HepG2 (cell line): ENCODE results near the gene COPS6. TPM values are rescaled to one million over a fixed set of nuclear protein-coding genes. Genes with fewer than 3 reads are reported as not detected.

Source experiments
- ATAC-seq: fragments of 200-7000 bp; cut with Tn5 transposase; 3 replicates; pipeline ENCODE4 v1.9.1; 2020; ENCODE audit warnings: mild to moderate bottlenecking, moderate library complexity
- BruUV-seq: library from RNA; stranded (reverse); fragments of 400-500 nt; replicated peaks from 2 replicates; lab custom pipeline; 2021; lab: Mats Ljungman, UMichigan
- CTCF ChIA-PET: fragments of 300-600 bp; formaldehyde crosslinking; extraction: SDS; loops from one replicate; lab custom pipeline; 2021; ENCODE audit warnings: low total read pairs, inconsistent platforms, low intra/inter-chr PET ratio; lab: Yijun Ruan, JAX
- POLR2A ChIA-PET: fragments of 350-600 bp; sonication (Branson Sonifier 250); formaldehyde crosslinking; loops from one replicate; lab custom pipeline; 2020; ENCODE audit warnings: antibody characterized with exemption, inconsistent platforms; lab: Yijun Ruan, JAX
- DNase-seq: peaks from one replicate; pipeline ENCODE4 v3.0.0-alpha.2; 2015; ENCODE audit warnings: low spot score
- FAIRE-seq: peaks from 3 replicates; lab custom pipeline; 2011; peaks lifted over from hg19 to GRCh38; lab: Jason Lieb, UNC
- H2AFZ ChIP-seq: one replicate; pipeline ENCODE4 v1.6.1; 2011; ENCODE audit warnings: low read length, inconsistent platforms
- H3K27ac ChIP-seq: fragments of 300-600 bp; 3 replicates; pipeline ENCODE4 v1.8.0; 2011; ENCODE audit warnings: mixed run types, mild to moderate bottlenecking, mixed read lengths, low read length, inconsistent platforms; ENCODE audit not compliant: insufficient read depth; ENCODE audit errors: extremely low read length
- H3K27me3 ChIP-seq, 2 experiments: fragments of 200-600 bp in 1 of 2; 2 replicates in 1 of 2; 3 replicates in 1 of 2; pipeline versions ENCODE4 v1.6.0 to v1.8.0; 2011; ENCODE audit warnings: low read length in 2 of 2, mild to moderate bottlenecking in 2 of 2, moderate library complexity in 2 of 2, inconsistent platforms in 1 of 2; ENCODE audit not compliant: insufficient read depth in 2 of 2, control insufficient read depth in 1 of 2
- H3K36me3 ChIP-seq, 2 experiments: fragments of 200-600 bp in 1 of 2; replicated peaks in 1 of 2; 2 replicates in 1 of 2; 3 replicates in 1 of 2; pipeline versions ENCODE4 v1.5.1 to v1.8.0; 2011; ENCODE audit warnings: low read length in 2 of 2, inconsistent platforms in 1 of 2; ENCODE audit not compliant: insufficient read depth in 2 of 2, control insufficient read depth in 1 of 2
- H3K4me1 ChIP-seq: 2 replicates; pipeline ENCODE4 v1.5.1; 2012; ENCODE audit warnings: low read length, inconsistent platforms; ENCODE audit not compliant: insufficient read depth
- H3K4me2 ChIP-seq: 2 replicates; pipeline ENCODE4 v1.6.0; 2011; ENCODE audit warnings: low read depth, low read length, inconsistent platforms
- H3K4me3 ChIP-seq, 3 experiments: fragments of 200-600 bp in 1 of 3; sonication (generic), shearing (Covaris generic) in 1 of 3; replicated peaks in 1 of 3; 2 replicates each; pipeline ENCODE4 v1.5.1; 2011 to 2016; ENCODE audit warnings: low read length in 3 of 3, inconsistent platforms in 2 of 3, low read depth in 2 of 3, mild to moderate bottlenecking in 2 of 3, control low read depth in 1 of 3, mixed read lengths in 1 of 3; ENCODE audit not compliant: insufficient read depth in 1 of 3
- H3K79me2 ChIP-seq: one replicate; pipeline ENCODE4 v1.6.1; 2011; ENCODE audit warnings: low read length, inconsistent platforms; ENCODE audit not compliant: insufficient read depth
- H3K9ac ChIP-seq: 2 replicates; pipeline ENCODE4 v1.6.0; 2011; ENCODE audit warnings: mild to moderate bottlenecking, low read depth, low read length, inconsistent platforms; ENCODE audit not compliant: insufficient read depth
- H3K9me3 ChIP-seq: 2 replicates; pipeline ENCODE4 v1.5.1; 2012; ENCODE audit warnings: mild to moderate bottlenecking, low read length
- H4K20me1 ChIP-seq: 2 replicates; pipeline ENCODE4 v1.6.0; 2011; ENCODE audit warnings: inconsistent platforms, mild to moderate bottlenecking, low read length, moderate library complexity; ENCODE audit not compliant: insufficient read depth
- HMG20B ChIP-seq: conservative IDR thresholded peaks from 2 replicates; pipeline ENCODE4 v1.6.1; 2016; ENCODE audit warnings: missing genetic modification reagents, missing compliant biosample characterization
- IKZF4 ChIP-seq: sonication (generic); formaldehyde crosslinking; IDR thresholded peaks from 2 replicates; pipeline ENCODE4 v1.5.1; 2020; ENCODE audit warnings: borderline replicate concordance, mild to moderate bottlenecking, low read depth, missing genetic modification reagents; ENCODE audit errors: not compliant biosample characterization
- NFE2L2 ChIP-seq: fragments of 150-350 bp; IDR thresholded peaks from 2 replicates; pipeline ENCODE4 v1.6.1; 2014; ENCODE audit warnings: low read length
- POLR2A ChIP-seq, 2 experiments: IDR thresholded peaks; 2 replicates each; pipeline ENCODE4 v1.6.1; 2011; ENCODE audit warnings: low read depth in 2 of 2, low read length in 2 of 2, mild to moderate bottlenecking in 1 of 2, moderate library complexity in 1 of 2; ENCODE audit not compliant: insufficient read depth in 1 of 2
- POLR2G ChIP-seq: fragments of 200-400 bp; formaldehyde crosslinking; IDR thresholded peaks from 2 replicates; pipeline ENCODE4 v1.6.1; 2018; ENCODE audit warnings: mild to moderate bottlenecking, low read depth, low read length, moderate library complexity
- RBFOX2 ChIP-seq: fragments of 200-400 bp; formaldehyde crosslinking; IDR thresholded peaks from 2 replicates; pipeline ENCODE4 v1.6.1; 2017; ENCODE audit warnings: low read depth, mild to moderate bottlenecking, low read length
- RBM22 ChIP-seq: fragments of 200-400 bp; formaldehyde crosslinking; optimal IDR thresholded peaks from 2 replicates; pipeline ENCODE3; 2017; ENCODE audit warnings: mild to moderate bottlenecking, low read length, moderate library complexity
- SMARCC2 ChIP-seq: fragments of 450-650 bp; IDR thresholded peaks from 2 replicates; pipeline ENCODE4 v1.6.1; 2017; ENCODE audit warnings: antibody characterized with exemption, mild to moderate bottlenecking
- U2AF1 ChIP-seq: fragments of 200-400 bp; formaldehyde crosslinking; optimal IDR thresholded peaks from 2 replicates; pipeline ENCODE3; 2017; ENCODE audit warnings: mild to moderate bottlenecking, low read depth, low read length
- ZNF10 ChIP-seq: sonication (generic); formaldehyde crosslinking; IDR thresholded peaks from 2 replicates; pipeline ENCODE4 v1.4.0; 2020; ENCODE audit warnings: mild to moderate bottlenecking, low read depth, missing genetic modification reagents, borderline replicate concordance
- ZNF333 ChIP-seq: sonication (generic); formaldehyde crosslinking; IDR thresholded peaks from 2 replicates; pipeline ENCODE4 v1.4.0; 2020; ENCODE audit warnings: mild to moderate bottlenecking, missing genetic modification reagents, borderline replicate concordance
- ZNF562 ChIP-seq: sonication (generic); formaldehyde crosslinking; IDR thresholded peaks from 2 replicates; pipeline ENCODE4 v1.8.0; 2022; ENCODE audit warnings: missing genetic modification reagents, borderline replicate concordance
- ZNF616 ChIP-seq: sonication (generic); formaldehyde crosslinking; IDR thresholded peaks from 2 replicates; pipeline ENCODE4 v1.5.0; 2020; ENCODE audit warnings: low read depth, mild to moderate bottlenecking, missing genetic modification reagents
- WGBS: methylation state at CpG from one replicate; pipeline ENCODE4 v1.1.6; 2017; ENCODE audit warnings: low lambda C conversion rate; 5-methylcytosine and 5-hydroxymethylcytosine counted together
- in situ Hi-C: cut with HindIII; loops from 2 replicates; pipeline ENCODE4 v1.10.0; 2017; ENCODE audit warnings: low pct_unique_long_range_greater_than_20kb; ENCODE audit not compliant: extremely low pct_ligation_motif_present
- intact Hi-C: fragments of 100-400 bp; cut with micrococcal nuclease; formaldehyde crosslinking; loops from one replicate; pipeline ENCODE4 v1.10.0; 2022; ENCODE audit not compliant: unreplicated experiment
- polyA plus RNA-seq, 8 experiments: library from polyadenylated mRNA; depleted of rRNA in 3 of 8; stranded (reverse) in 7 of 8; unstranded in 1 of 8; fragments of >200 nt; fragmentation: Illumina TruSeq in 4 of 8; extraction: Trizol in 4 of 8; gene quantifications; 2 replicates each; pipeline versions ENCODE4 v1.2.1 to v1.2.3, GENCODE V29; 2011 to 2016; ENCODE audit warnings: low read depth in 4 of 8, missing spikeins in 1 of 8, mixed read lengths in 1 of 8; ENCODE audit not compliant: insufficient read depth in 1 of 8
- total RNA-seq, 5 experiments: library from RNA; depleted of rRNA; stranded (reverse); fragments of >200 nt; fragmentation: Illumina TruSeq; extraction: Trizol; gene quantifications; 2 replicates each; pipeline ENCODE4 v1.2.3, GENCODE V29; 2016; ENCODE audit warnings: low read depth in 1 of 5
- TF ChIP-seq, protein P1 (sequence below): IDR thresholded peaks from 2 replicates; pipeline ENCODE4 v1.4.0; 2020; ENCODE audit warnings: mild to moderate bottlenecking, missing genetic modification reagents
- TF ChIP-seq, protein P2 (sequence below): sonication (generic); formaldehyde crosslinking; IDR thresholded peaks from 2 replicates; pipeline ENCODE4 v1.8.0; 2023; ENCODE audit warnings: mild to moderate bottlenecking, missing genetic modification reagents

The COPS6 gene
- total and polyA plus RNA-seq, 2 of the 13 experiments (the other 11 are each of a cell fraction or from before 2014, with no cell fraction given), result 33.4 to 117 TPM

DNA sequence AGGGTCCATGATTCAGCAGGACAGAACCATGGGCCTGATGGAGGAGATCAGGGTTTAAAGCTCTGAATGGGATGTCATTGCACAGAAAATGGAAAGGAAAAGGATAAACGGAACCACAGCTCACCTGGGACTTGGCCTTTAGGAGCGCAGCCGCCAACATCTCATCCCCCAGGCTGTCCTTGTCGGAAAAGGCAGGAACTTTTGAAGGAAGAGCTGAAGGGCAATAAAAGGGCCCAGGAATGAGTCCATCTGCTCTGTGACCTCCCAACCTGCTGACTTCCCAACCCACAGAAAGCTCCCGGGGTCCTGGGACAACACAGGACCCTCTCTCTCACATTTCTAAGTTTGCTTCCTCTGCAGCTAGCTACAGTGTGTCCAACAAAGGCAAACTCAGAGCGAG lies 13.4 kb upstream of the COPS6 start:
- POLR2A ChIA-PET, result no interaction called here
- no peaks in the 10 kb centered on the region for H3K9me3 ChIP-seq

More for the DNA sequence above, 13.4 kb upstream of the COPS6 start:
- FAIRE-seq, result no peak
- H3K79me2 ChIP-seq, result peaks cover 52% of the 10 kb centered on the region
- CTCF ChIA-PET, result no interaction called here
- H3K27me3 ChIP-seq, result no peaks in the 10 kb centered on the region
- H3K9ac ChIP-seq, result no peak overlapping the region
- H3K4me2 ChIP-seq, result no peak overlapping the region
- intact Hi-C loops (no loop called here), in situ Hi-C loops (no loop called here)
- ATAC-seq, result no peak
- no TSS peak for BruUV-seq
- no peak for DNase-seq
- H4K20me1 ChIP-seq, result peaks cover 36% of the 10 kb centered on the region
- no peak overlapping the region for H3K27ac ChIP-seq
- 90% methylated on average over 6 of the region's 6 CpGs for WGBS
- peaks cover 39% of the 10 kb centered on the region for H3K4me1 ChIP-seq
- no peak for TF ChIP-seq SMARCC2
- no peak for TF ChIP-seq ZNF10 (CRISPR knock-in tag)
- no peak for TF ChIP-seq NFE2L2
- peak; percentile 55; the same call in 1 of the 2 replicates for TF ChIP-seq RBFOX2
- TF ChIP-seq ZNF616 (CRISPR knock-in tag), result no peak
- TF ChIP-seq POLR2A (IDR thresholded peaks at IDR 0.05; ENCODE audit: insufficient read depth in 1 of 2, low read depth in 2 of 2, low read length in 2 of 2), result peak in 1 of 2 experiments; percentile 21; a peak in 1 of 4 replicates
- TF ChIP-seq IKZF4, result no peak
- no peak for TF ChIP-seq U2AF1
- TF ChIP-seq, protein P1, sequence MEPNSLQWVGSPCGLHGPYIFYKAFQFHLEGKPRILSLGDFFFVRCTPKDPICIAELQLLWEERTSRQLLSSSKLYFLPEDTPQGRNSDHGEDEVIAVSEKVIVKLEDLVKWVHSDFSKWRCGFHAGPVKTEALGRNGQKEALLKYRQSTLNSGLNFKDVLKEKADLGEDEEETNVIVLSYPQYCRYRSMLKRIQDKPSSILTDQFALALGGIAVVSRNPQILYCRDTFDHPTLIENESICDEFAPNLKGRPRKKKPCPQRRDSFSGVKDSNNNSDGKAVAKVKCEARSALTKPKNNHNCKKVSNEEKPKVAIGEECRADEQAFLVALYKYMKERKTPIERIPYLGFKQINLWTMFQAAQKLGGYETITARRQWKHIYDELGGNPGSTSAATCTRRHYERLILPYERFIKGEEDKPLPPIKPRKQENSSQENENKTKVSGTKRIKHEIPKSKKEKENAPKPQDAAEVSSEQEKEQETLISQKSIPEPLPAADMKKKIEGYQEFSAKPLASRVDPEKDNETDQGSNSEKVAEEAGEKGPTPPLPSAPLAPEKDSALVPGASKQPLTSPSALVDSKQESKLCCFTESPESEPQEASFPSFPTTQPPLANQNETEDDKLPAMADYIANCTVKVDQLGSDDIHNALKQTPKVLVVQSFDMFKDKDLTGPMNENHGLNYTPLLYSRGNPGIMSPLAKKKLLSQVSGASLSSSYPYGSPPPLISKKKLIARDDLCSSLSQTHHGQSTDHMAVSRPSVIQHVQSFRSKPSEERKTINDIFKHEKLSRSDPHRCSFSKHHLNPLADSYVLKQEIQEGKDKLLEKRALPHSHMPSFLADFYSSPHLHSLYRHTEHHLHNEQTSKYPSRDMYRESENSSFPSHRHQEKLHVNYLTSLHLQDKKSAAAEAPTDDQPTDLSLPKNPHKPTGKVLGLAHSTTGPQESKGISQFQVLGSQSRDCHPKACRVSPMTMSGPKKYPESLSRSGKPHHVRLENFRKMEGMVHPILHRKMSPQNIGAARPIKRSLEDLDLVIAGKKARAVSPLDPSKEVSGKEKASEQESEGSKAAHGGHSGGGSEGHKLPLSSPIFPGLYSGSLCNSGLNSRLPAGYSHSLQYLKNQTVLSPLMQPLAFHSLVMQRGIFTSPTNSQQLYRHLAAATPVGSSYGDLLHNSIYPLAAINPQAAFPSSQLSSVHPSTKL, result no peak
- TF ChIP-seq HMG20B (CRISPR knock-in tag), result no peak
- TF ChIP-seq RBM22, result peak; percentile 74
- 0 out of 2 replicates have a peak, but pooled peaks have one; percentile 3 for TF ChIP-seq POLR2G
- no peak for TF ChIP-seq ZNF562 (CRISPR knock-in tag)
- TF ChIP-seq ZNF333 (CRISPR knock-in tag), result no peak
- TF ChIP-seq, protein P2, sequence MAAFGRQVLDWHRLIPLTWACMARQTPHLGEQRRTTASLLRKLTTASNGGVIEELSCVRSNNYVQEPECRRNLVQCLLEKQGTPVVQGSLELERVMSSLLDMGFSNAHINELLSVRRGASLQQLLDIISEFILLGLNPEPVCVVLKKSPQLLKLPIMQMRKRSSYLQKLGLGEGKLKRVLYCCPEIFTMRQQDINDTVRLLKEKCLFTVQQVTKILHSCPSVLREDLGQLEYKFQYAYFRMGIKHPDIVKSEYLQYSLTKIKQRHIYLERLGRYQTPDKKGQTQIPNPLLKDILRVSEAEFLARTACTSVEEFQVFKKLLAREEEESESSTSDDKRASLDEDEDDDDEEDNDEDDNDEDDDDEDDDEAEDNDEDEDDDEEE (CRISPR knock-in tag), result no peak
- no peak overlapping the region for H3K4me3 ChIP-seq
- no peak overlapping the region for H2AFZ ChIP-seq
- H3K36me3 ChIP-seq, result peaks cover 33 to 73% of the 10 kb centered on the region in 2 experiments
